Vagina (tissue), 2 donors: ENCODE measurements around the gene UGT1A6.

Experiments used
- POLR2A ChIP-seq, 2 donors: fragments of 450-650 bp; IDR thresholded peaks; one replicate each; pipeline ENCODE4 v1.6.1; 2017; ENCODE audit warnings: antibody characterized with exemption in 2 of 2, mild to moderate bottlenecking in 2 of 2, moderate library complexity in 2 of 2
- POLR2AphosphoS5 ChIP-seq, 2 donors: sonication (generic); formaldehyde crosslinking; IDR thresholded peaks; one replicate each; pipeline ENCODE4 v1.9.0; 2017; ENCODE audit warnings: antibody characterized with exemption in 2 of 2, mild to moderate bottlenecking in 2 of 2, low read depth in 1 of 2; ENCODE audit not compliant: insufficient read depth in 1 of 2
- TF ChIP-seq, protein P1 (sequence below), 3 experiments: fragments of 450-650 bp in 2 of 3; fragments of 200-600 bp in 1 of 3; sonication (generic) in 1 of 3; IDR thresholded peaks; one replicate each; pipeline ENCODE4 v1.5.1; 2017 to 2019; ENCODE audit warnings: antibody characterized with exemption in 3 of 3, mild to moderate bottlenecking in 2 of 3, moderate library complexity in 2 of 3

DNA sequence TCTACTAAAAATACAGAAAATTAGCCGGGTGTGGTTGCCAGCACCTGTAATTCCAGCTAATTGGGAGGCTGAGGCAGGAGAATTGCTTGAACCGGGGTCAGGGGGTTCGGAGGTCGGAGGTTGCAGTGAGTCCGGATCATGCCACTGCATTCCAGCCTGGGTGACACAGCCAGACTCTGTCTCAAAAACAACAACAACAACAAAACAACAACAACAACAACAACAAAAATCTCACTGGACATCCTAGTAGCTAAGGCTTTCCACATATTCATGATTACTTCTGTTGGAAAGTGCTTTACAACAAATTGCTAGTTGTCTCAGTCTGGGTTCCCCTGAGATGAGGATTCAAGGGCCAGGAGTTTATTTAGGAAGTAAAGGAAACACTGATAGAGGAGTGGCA is 81.2 kb downstream of the UGT1A6 start:
- TF ChIP-seq, protein P1, sequence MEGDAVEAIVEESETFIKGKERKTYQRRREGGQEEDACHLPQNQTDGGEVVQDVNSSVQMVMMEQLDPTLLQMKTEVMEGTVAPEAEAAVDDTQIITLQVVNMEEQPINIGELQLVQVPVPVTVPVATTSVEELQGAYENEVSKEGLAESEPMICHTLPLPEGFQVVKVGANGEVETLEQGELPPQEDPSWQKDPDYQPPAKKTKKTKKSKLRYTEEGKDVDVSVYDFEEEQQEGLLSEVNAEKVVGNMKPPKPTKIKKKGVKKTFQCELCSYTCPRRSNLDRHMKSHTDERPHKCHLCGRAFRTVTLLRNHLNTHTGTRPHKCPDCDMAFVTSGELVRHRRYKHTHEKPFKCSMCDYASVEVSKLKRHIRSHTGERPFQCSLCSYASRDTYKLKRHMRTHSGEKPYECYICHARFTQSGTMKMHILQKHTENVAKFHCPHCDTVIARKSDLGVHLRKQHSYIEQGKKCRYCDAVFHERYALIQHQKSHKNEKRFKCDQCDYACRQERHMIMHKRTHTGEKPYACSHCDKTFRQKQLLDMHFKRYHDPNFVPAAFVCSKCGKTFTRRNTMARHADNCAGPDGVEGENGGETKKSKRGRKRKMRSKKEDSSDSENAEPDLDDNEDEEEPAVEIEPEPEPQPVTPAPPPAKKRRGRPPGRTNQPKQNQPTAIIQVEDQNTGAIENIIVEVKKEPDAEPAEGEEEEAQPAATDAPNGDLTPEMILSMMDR (IDR thresholded peaks at IDR 0.05), result no peak
- no peak for TF ChIP-seq POLR2A (IDR thresholded peaks at IDR 0.05)
- TF ChIP-seq POLR2AphosphoS5 (IDR thresholded peaks at IDR 0.05; ENCODE audit: insufficient read depth in 1 of 2, low read depth in 1 of 2), result no peak
